K562 (cell line): ENCODE measurements around the gene LASP1NB.
A peak's percentile ranks its signal among the peaks of the same experiment; 100 is the strongest.

ENCODE experiments used
- ADNP ChIP-seq: fragments of 200-800 bp; sonication (Bioruptor generic); IDR thresholded peaks from 2 replicates; pipeline ENCODE4 v1.6.1; 2016; ENCODE audit warnings: missing genetic modification characterization, missing compliant biosample characterization
- CSDE1 ChIP-seq, 2 experiments: fragments of 450-650 bp; IDR thresholded peaks; 2 replicates each; pipeline ENCODE4 v1.6.1; 2016; ENCODE audit warnings: mild to moderate bottlenecking in 1 of 2
- ELF4 ChIP-seq: fragments of 450-650 bp; formaldehyde crosslinking; IDR thresholded peaks from 2 replicates; pipeline ENCODE4 v1.4.0; 2022; ENCODE audit warnings: missing genetic modification characterization
- IRF2 ChIP-seq: sonication (generic); formaldehyde crosslinking; IDR thresholded peaks from 2 replicates; pipeline ENCODE4 v1.8.1; 2022; ENCODE audit warnings: mild to moderate bottlenecking, missing genetic modification reagents
- L3MBTL2 ChIP-seq: fragments of 450-650 bp; IDR thresholded peaks from 2 replicates; pipeline ENCODE4 v1.6.1; 2016; ENCODE audit warnings: mild to moderate bottlenecking, moderate library complexity
- RBM34 ChIP-seq: fragments of 200-400 bp; formaldehyde crosslinking; IDR thresholded peaks from 2 replicates; pipeline ENCODE4 v1.6.1; 2018; ENCODE audit warnings: low read length, borderline replicate concordance; ENCODE audit not compliant: insufficient read depth
- RFX1 ChIP-seq: fragments of 450-650 bp; IDR thresholded peaks from 2 replicates; pipeline ENCODE4 v1.6.1; 2016; ENCODE audit warnings: mild to moderate bottlenecking, moderate library complexity
- USF1 ChIP-seq: sonication (generic); formaldehyde crosslinking; IDR thresholded peaks from 2 replicates; pipeline ENCODE4 v1.9.0; 2022; ENCODE audit warnings: mild to moderate bottlenecking, missing genetic modification reagents
- USF2 ChIP-seq: sonication (generic); formaldehyde crosslinking; IDR thresholded peaks from 2 replicates; pipeline ENCODE4 v1.5.0; 2020; ENCODE audit warnings: missing genetic modification reagents
- XRCC4 ChIP-seq: IDR thresholded peaks from one replicate; pipeline ENCODE4 v1.6.1; 2011; ENCODE audit not compliant: insufficient read depth, insufficient read length; ENCODE audit errors: extremely low read depth
- YBX1 ChIP-seq: fragments of 450-650 bp; IDR thresholded peaks from 2 replicates; pipeline ENCODE4 v1.7.1; 2016; ENCODE audit warnings: mild to moderate bottlenecking
- ZBTB8A ChIP-seq: fragments of 450-650 bp; IDR thresholded peaks from 2 replicates; pipeline ENCODE4 v1.6.1; 2018; ENCODE audit warnings: mild to moderate bottlenecking, moderate library complexity; ENCODE audit not compliant: partially characterized antibody
- ZNF277 ChIP-seq: fragments of 250-450 bp; sonication (Bioruptor Pico); IDR thresholded peaks from 2 replicates; pipeline ENCODE4 v1.8.0; 2022; ENCODE audit warnings: inconsistent platforms, mild to moderate bottlenecking, moderate library complexity, borderline replicate concordance
- ZNF586 ChIP-seq: fragments of 450-650 bp; formaldehyde crosslinking; conservative IDR thresholded peaks from 2 replicates; pipeline ENCODE4 v1.4.0; 2020; ENCODE audit warnings: mild to moderate bottlenecking, moderate library complexity
- ZNF79 ChIP-seq: fragments of 250-450 bp; sonication (Bioruptor Pico); IDR thresholded peaks from 2 replicates; pipeline ENCODE4 v1.4.0; 2020; ENCODE audit warnings: low read depth, mild to moderate bottlenecking, moderate library complexity
- TF ChIP-seq, protein P1 (sequence below): fragments of 250-450 bp; sonication (Bioruptor Pico); IDR thresholded peaks from 2 replicates; pipeline ENCODE4 v1.5.0; 2020; ENCODE audit warnings: mild to moderate bottlenecking, borderline replicate concordance

Gene LASP1NB

GRCh38 chr17:38881600-38882191 lies 43.7 kb upstream of the LASP1NB start (continued):
- TF ChIP-seq CSDE1 (IDR thresholded peaks at IDR 0.05), result no peak
- no peak for TF ChIP-seq XRCC4
- peak; percentile 46; the same call in 1 of the 2 replicates for TF ChIP-seq L3MBTL2
- TF ChIP-seq IRF2 (CRISPR knock-in tag), result no peak
- no peak for TF ChIP-seq RBM34
- TF ChIP-seq USF1 (CRISPR knock-in tag), result peak; percentile 86
- no peak for TF ChIP-seq ELF4 (CRISPR knock-in tag)
- TF ChIP-seq ZNF79, result no peak
- TF ChIP-seq ZNF277, result no peak
- no peak for TF ChIP-seq RFX1
- no peak for TF ChIP-seq YBX1
- TF ChIP-seq ZBTB8A, result no peak
- TF ChIP-seq ADNP (tag), result no peak
- peak; percentile 95 for TF ChIP-seq USF2 (CRISPR knock-in tag)
- TF ChIP-seq, protein P1, sequence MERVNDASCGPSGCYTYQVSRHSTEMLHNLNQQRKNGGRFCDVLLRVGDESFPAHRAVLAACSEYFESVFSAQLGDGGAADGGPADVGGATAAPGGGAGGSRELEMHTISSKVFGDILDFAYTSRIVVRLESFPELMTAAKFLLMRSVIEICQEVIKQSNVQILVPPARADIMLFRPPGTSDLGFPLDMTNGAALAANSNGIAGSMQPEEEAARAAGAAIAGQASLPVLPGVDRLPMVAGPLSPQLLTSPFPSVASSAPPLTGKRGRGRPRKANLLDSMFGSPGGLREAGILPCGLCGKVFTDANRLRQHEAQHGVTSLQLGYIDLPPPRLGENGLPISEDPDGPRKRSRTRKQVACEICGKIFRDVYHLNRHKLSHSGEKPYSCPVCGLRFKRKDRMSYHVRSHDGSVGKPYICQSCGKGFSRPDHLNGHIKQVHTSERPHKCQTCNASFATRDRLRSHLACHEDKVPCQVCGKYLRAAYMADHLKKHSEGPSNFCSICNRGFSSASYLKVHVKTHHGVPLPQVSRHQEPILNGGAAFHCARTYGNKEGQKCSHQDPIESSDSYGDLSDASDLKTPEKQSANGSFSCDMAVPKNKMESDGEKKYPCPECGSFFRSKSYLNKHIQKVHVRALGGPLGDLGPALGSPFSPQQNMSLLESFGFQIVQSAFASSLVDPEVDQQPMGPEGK (CRISPR knock-in tag), result no peak
- no peak for TF ChIP-seq ZNF586
